Iris pigment epithelial cell (primary cell): ENCODE data around the gene SEMA3A.
"Not testable (repeated sequence)": the region's sequence is repeated elsewhere in the genome, so short reads cannot be mapped to it uniquely, and the experiment has no call there.

ENCODE experiments used
- DNase-seq: peaks from one replicate; pipeline ENCODE4 v3.0.0-alpha.2; 2011; ENCODE audit warnings: low read depth

SEMA3A gene

DNA sequence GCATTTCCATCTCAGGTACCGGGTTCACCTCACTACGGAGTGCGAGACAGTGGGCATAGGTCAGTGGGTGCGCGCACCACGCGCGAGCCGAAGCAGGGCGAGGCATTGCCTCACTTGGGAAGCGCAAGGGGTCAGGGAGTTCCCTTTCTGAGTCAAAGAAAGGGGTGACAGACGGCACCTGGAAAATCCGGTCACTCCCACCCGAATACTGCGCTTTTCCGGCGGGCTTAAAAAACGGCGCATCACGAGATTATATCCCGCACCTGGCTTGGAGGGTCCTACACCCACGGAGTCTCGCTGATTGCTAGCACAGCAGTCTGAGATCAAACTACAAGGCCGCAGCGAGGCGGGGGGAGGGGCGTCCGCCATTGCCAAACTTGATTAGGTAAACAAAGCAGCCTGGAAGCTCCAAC lies 132.1 kb downstream of the SEMA3A start:
- not testable (repeated sequence) for DNase-seq

- peak; percentile 72 for DNase-seq
These were observed 133.8 kb downstream of the SEMA3A start for GRCh38 chr7:84060760-84061261.

- no peak for DNase-seq
These were observed 134.6 kb downstream of the SEMA3A start for GRCh38 chr7:84060000-84060399.

- DNase-seq, result peak; percentile 80
These were observed 136.1 kb downstream of the SEMA3A start for GRCh38 chr7:84058311-84059076.

- no peak for DNase-seq
These were observed 137.0 kb downstream of the SEMA3A start for GRCh38 chr7:84057576-84057975.

- peak; percentile 21 for DNase-seq
These were observed 138.5 kb downstream of the SEMA3A start for GRCh38 chr7:84055904-84056605.

DNA sequence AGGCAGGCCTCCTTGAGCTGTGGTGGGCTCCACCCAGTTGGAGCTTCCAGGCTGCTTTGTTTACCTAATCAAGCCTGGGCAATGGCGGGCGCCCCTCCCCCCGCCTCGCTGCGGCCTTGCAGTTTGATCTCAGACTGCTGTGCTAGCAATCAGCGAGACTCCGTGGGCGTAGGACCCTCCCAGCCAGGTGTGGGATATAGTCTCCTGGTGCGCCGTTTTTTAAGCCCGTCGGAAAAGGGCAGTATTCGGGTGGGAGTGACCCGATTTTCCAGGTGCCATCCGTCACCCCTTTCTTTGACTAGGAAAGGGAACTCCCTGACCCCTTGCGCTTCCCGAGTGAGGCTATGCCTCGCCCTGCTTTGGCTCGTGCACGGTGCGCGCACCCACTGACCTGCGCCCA lies 139.4 kb downstream of the SEMA3A start:
- not testable (repeated sequence) for DNase-seq

DNA sequence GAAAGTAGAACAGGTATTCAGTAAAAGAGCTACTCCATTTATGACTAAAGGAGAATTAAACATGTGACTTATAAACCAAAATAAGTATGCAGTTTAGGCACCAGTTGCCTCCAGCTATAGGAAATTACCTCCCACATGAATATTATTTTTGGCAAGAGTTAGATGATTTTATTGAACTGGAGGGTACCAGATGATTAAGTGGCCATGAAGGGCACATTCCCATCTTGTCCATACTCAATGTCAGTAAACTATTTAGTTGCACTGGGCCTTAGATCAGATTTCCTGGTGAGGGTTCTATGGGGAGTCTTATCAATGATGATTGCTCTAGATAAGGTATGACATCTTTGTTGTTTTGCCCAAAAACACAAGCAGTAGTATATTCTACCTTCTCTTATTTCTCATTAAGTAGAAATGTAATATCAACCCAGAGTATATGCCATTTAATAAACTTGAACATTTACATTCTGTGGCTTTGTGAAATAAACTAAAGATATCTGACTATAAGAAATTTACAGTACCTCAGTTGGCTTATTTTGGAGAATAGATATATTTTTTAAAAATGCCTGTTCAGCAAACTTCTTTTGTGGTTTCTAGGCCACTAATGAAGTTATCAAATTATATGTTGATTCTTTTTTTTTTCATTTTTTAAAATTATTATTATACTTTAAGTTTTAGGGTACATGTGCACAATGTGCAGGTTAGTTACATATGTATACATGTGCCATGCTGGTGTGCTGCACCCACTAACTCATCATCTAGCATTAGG lies 145.3 kb downstream of the SEMA3A start:
- no peak for DNase-seq

- no peak for DNase-seq
These were observed 147.5 kb downstream of the SEMA3A start for GRCh38 chr7:84047085-84047484.

- no peak for DNase-seq
These were observed 149.8 kb downstream of the SEMA3A start for GRCh38 chr7:84044834-84045233.

- peak; percentile 31 for DNase-seq
These were observed 150.9 kb downstream of the SEMA3A start for GRCh38 chr7:84043661-84044191.

GRCh38 chr7:84042110-84042539 lies 152.5 kb downstream of the SEMA3A start:
- DNase-seq, result peak; percentile 93

GRCh38 chr7:84041649-84042048 lies 152.9 kb downstream of the SEMA3A start:
- DNase-seq, result no peak

DNA sequence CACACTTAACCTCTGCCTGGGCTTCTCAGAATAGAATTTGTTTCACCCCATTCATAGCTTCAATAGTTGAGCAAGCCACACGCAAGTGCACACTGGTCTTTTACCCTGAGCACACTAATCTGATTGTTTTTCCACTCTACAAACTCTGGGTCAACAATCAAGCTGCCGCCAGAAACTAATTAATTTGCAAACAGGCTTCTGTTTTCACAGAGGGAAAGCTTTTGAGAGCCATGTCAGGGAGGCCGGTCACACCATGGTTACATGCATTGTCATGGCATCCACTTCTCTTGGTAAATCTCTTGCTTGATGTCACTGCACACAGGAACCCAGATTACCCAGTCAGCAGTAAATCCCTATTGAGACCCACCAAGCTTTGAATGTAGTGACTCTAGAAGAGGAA lies 154.2 kb downstream of the SEMA3A start:
- DNase-seq, result no peak

DNA sequence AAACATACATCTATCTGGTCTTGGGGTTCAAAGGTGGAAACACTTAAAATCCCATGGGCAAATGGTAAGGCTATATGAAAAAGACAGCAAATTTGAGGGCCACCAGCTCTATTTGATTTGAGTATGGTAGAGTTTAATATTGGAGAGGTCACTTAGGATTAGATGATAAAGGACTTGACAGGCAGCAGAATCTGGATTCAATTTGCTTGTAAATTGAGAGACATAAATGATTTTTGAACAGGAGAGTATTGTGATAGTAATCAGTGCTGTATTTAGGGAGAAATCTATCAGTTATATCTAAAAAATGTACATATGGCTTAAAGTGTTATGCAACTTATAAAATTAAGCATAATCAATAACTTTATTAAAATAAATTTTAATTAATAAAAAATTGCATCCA lies 155.2 kb downstream of the SEMA3A start:
- no peak for DNase-seq

DNA sequence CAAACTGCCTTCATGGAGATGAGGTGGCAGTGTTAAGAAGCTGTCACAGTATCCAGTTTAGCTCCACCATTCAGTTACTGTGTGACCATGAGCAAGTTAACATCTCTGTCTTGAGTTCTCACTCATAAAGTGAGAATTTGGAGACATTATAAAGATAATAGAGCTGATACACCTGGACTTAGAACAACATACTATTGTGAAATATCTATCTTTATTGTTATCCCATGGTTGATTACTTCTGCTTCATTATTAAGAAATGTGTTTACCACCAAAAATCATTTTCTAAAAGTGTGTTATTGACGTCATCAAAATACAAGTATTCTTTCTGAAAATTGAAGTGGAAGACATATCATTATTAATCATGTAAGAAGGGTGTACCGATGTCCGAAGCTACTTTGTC lies 166.9 kb downstream of the SEMA3A start:
- DNase-seq, result no peak

- peak; percentile 93 for DNase-seq
These were observed 169.2 kb downstream of the SEMA3A start for GRCh38 chr7:84025332-84025927.

DNA sequence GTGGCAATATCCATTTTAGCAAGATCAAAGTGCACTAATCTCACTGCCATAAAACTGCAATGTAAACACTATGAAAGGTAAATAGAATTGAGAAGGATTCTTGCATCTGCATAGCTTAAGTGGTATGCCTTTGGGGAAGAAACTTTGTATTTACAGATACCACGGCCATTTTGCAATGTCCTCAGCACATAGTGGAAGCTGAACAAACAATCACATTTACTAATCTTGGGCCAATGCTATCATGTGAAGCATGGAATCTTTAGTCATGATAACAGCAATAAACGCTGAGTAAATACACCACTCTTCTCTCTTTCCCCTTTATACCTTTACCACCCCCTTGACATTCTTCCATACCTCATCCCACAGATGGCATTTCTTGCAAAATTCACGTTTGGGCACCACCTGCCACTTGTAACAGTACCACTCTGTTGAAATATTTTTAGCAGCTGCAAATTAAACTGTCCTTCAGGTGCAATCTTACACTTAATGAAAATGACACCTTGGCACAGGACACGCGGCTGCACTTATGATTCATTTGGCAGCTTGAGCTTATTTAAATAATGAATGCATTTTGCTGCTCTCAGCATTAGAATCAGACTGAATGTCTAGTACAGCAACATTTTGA lies 171.8 kb downstream of the SEMA3A start:
- peak; percentile 50 for DNase-seq

GRCh38 chr7:84022009-84022408 lies 172.6 kb downstream of the SEMA3A start:
- no peak for DNase-seq

- DNase-seq, result peak; percentile 54
These were observed 173.2 kb downstream of the SEMA3A start for GRCh38 chr7:84021292-84021908.

DNA sequence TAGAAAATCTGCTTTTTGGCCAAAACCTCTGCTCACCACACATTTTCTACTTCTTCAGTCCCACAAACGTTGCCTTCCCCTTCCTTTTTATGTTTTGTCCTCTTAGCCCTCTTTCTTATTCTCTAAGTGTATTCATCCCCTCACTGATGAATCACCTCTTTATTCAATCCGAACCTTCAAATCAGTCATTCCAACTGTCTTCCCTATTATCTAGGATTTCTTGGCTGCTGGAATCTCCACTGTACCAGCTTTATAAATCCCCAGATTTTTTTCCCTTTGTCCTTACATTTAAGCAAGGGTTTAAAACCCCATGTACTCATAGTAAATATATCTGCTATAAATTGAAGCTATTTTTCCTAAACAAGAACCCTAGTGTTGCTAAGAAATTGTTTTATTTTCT lies 176.9 kb downstream of the SEMA3A start:
- no peak for DNase-seq
